ENCODE data around the gene MYL11.
A peak's percentile ranks its signal among the peaks of the same experiment; 100 is the strongest.

Gene MYL11

DNA sequence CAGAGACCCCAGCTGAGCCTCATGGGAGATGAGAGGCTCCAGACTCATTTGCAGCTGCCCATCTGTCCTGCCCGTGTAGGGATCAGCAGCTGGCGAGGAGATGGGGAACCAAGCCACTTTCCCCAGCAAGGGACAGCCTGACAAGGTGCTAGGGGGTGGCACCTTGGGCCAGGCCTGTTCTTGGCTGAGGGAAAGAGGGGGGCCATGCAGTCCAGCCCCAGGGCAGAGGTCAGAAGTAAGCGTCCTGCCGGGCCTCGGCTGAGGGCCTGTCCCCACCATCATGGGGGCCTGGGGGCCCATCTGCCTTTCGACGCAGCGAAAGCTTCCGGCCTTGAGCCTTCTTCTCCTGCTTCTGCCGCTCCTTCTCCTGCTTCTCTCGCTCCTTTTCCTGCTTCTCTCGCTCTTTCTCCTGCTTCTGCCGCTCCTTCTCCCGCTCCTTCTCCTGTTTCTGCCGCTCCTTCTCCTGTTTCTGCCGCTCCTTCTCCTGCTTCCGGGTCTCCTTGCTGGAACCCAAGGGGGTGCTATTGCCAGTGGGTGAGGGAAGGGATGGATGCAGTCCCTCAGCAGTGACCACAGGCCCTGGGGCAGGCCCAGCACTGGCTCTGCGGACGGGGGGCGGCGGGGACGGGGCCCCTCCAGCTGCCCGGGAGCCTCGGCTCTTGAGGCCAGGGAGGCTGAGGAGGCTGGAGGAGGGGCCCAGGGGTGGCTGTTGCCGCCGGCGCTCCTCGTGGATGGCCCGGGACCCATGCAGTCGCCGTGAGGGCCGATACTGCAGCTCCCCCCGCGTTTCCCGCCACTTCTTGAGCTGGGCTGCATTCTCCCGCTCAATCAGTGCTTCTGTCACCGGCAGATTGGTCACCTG, 16.7 kb upstream of the MYL11 start:
- H3K27ac ChIP-seq (ENCODE audit: extremely low read depth, low read depth, low read length) = no peak overlapping the region
- no peak overlapping the region for H3K4me3 ChIP-seq (ENCODE audit: low read depth, low read length)
- H3K9me3 ChIP-seq (ENCODE audit: control insufficient read depth, insufficient read depth, low read depth, low read length) = no peaks in the 10 kb centered on the region
- no peaks in the 10 kb centered on the region for H3K4me1 ChIP-seq (ENCODE audit: control insufficient read depth, insufficient read depth, low read length)
- H3K36me3 ChIP-seq (ENCODE audit: control insufficient read depth in 2 of 2, insufficient read depth in 1 of 2, low read length in 2 of 2) = peaks cover 13 to 72% of the 10 kb centered on the region in 2 experiments; a peak in 2 of 3 replicates
- POLR2A ChIA-PET = interaction anchor here (0.8 to 4.5 kb wide), 4 partner anchors 12 to 50 kb away, joined by 3 to 60 read pairs (median 10); partner anchors contain the start of genes TBC1D10B and ZNF771
- CTCF ChIA-PET = interaction anchor here (0.6 to 1.5 kb wide), 4 partner anchors 10 to 72 kb away, joined by 3 to 6 read pairs (median 4); partner anchors contain the start of gene DCTPP1
- TF ChIP-seq ZFP41 (tag by site-specific recombination; IDR thresholded peaks at IDR 0.05; ENCODE audit: borderline replicate concordance) (no peak), ZBTB17 (tag by site-specific recombination; IDR thresholded peaks at IDR 0.05) (no peak), OSR2 (tag by site-specific recombination; IDR thresholded peaks at IDR 0.05) (no peak; the same call in 1 of the 2 replicates), ZBTB20 (tag by site-specific recombination; IDR thresholded peaks at IDR 0.05) (no peak; the same call in 1 of the 2 replicates), MYNN (tag by site-specific recombination; IDR thresholded peaks at IDR 0.05; ENCODE audit: borderline replicate concordance) (no peak), YY1 (tag by site-specific recombination; IDR thresholded peaks at IDR 0.05) (no peak), ZNF843 (tag by site-specific recombination; IDR thresholded peaks at IDR 0.05) (no peak), ZNF10 (tag by site-specific recombination; IDR thresholded peaks at IDR 0.05) (peak; percentile 39; the same call in 1 of the 2 replicates), ZNF610 (tag by site-specific recombination; IDR thresholded peaks at IDR 0.05; ENCODE audit: borderline replicate concordance) (peak; percentile 99), ZNF792 (tag by site-specific recombination; IDR thresholded peaks at IDR 0.05) (no peak), BCL11B (tag by site-specific recombination; IDR thresholded peaks at IDR 0.05; ENCODE audit: low read depth) (0 out of 2 replicates have a peak, but pooled peaks have one; percentile 41), ZNF623 (tag by site-specific recombination; IDR thresholded peaks at IDR 0.05) (0 out of 2 replicates have a peak, but pooled peaks have one; percentile 16), ZNF324 (tag by site-specific recombination; IDR thresholded peaks at IDR 0.05) (no peak), ZNF560 (tag by site-specific recombination; IDR thresholded peaks at IDR 0.05; ENCODE audit: borderline replicate concordance) (no peak), ZNF600 (tag by site-specific recombination; IDR thresholded peaks at IDR 0.05) (peak; percentile 30; the same call in 1 of the 2 replicates), ZNF354C (tag by site-specific recombination; IDR thresholded peaks at IDR 0.05; ENCODE audit: borderline replicate concordance, low read depth) (no peak), ZNF423 (tag by site-specific recombination; IDR thresholded peaks at IDR 0.05) (no peak), PRDM1 (tag by site-specific recombination; IDR thresholded peaks at IDR 0.05) (peak; percentile 88), GLIS1 (tag by site-specific recombination; IDR thresholded peaks at IDR 0.05) (no peak), SALL2 (tag by site-specific recombination; IDR thresholded peaks at IDR 0.05; ENCODE audit: borderline replicate concordance) (no peak)
- TF ChIP-seq, protein P1, sequence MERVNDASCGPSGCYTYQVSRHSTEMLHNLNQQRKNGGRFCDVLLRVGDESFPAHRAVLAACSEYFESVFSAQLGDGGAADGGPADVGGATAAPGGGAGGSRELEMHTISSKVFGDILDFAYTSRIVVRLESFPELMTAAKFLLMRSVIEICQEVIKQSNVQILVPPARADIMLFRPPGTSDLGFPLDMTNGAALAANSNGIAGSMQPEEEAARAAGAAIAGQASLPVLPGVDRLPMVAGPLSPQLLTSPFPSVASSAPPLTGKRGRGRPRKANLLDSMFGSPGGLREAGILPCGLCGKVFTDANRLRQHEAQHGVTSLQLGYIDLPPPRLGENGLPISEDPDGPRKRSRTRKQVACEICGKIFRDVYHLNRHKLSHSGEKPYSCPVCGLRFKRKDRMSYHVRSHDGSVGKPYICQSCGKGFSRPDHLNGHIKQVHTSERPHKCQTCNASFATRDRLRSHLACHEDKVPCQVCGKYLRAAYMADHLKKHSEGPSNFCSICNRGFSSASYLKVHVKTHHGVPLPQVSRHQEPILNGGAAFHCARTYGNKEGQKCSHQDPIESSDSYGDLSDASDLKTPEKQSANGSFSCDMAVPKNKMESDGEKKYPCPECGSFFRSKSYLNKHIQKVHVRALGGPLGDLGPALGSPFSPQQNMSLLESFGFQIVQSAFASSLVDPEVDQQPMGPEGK (tag by site-specific recombination; IDR thresholded peaks at IDR 0.05) = peak; percentile 24; the same call in 1 of the 2 replicates
- TF ChIP-seq, protein P2, sequence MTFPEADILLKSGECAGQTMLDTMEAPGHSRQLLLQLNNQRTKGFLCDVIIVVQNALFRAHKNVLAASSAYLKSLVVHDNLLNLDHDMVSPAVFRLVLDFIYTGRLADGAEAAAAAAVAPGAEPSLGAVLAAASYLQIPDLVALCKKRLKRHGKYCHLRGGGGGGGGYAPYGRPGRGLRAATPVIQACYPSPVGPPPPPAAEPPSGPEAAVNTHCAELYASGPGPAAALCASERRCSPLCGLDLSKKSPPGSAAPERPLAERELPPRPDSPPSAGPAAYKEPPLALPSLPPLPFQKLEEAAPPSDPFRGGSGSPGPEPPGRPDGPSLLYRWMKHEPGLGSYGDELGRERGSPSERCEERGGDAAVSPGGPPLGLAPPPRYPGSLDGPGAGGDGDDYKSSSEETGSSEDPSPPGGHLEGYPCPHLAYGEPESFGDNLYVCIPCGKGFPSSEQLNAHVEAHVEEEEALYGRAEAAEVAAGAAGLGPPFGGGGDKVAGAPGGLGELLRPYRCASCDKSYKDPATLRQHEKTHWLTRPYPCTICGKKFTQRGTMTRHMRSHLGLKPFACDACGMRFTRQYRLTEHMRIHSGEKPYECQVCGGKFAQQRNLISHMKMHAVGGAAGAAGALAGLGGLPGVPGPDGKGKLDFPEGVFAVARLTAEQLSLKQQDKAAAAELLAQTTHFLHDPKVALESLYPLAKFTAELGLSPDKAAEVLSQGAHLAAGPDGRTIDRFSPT (tag by site-specific recombination; IDR thresholded peaks at IDR 0.05) = no peak
- TF ChIP-seq, protein P3, sequence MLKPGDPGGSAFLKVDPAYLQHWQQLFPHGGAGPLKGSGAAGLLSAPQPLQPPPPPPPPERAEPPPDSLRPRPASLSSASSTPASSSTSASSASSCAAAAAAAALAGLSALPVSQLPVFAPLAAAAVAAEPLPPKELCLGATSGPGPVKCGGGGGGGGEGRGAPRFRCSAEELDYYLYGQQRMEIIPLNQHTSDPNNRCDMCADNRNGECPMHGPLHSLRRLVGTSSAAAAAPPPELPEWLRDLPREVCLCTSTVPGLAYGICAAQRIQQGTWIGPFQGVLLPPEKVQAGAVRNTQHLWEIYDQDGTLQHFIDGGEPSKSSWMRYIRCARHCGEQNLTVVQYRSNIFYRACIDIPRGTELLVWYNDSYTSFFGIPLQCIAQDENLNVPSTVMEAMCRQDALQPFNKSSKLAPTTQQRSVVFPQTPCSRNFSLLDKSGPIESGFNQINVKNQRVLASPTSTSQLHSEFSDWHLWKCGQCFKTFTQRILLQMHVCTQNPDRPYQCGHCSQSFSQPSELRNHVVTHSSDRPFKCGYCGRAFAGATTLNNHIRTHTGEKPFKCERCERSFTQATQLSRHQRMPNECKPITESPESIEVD (tag by site-specific recombination; IDR thresholded peaks at IDR 0.05) = no peak
- TF ChIP-seq, protein P4, sequence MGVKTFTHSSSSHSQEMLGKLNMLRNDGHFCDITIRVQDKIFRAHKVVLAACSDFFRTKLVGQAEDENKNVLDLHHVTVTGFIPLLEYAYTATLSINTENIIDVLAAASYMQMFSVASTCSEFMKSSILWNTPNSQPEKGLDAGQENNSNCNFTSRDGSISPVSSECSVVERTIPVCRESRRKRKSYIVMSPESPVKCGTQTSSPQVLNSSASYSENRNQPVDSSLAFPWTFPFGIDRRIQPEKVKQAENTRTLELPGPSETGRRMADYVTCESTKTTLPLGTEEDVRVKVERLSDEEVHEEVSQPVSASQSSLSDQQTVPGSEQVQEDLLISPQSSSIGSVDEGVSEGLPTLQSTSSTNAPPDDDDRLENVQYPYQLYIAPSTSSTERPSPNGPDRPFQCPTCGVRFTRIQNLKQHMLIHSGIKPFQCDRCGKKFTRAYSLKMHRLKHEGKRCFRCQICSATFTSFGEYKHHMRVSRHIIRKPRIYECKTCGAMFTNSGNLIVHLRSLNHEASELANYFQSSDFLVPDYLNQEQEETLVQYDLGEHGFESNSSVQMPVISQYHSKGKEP (tag by site-specific recombination; IDR thresholded peaks at IDR 0.05) = no peak
- TF ChIP-seq, protein P5, sequence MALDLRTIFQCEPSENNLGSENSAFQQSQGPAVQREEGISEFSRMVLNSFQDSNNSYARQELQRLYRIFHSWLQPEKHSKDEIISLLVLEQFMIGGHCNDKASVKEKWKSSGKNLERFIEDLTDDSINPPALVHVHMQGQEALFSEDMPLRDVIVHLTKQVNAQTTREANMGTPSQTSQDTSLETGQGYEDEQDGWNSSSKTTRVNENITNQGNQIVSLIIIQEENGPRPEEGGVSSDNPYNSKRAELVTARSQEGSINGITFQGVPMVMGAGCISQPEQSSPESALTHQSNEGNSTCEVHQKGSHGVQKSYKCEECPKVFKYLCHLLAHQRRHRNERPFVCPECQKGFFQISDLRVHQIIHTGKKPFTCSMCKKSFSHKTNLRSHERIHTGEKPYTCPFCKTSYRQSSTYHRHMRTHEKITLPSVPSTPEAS (tag by site-specific recombination; IDR thresholded peaks at IDR 0.05) = no peak
- TF ChIP-seq, protein P6, sequence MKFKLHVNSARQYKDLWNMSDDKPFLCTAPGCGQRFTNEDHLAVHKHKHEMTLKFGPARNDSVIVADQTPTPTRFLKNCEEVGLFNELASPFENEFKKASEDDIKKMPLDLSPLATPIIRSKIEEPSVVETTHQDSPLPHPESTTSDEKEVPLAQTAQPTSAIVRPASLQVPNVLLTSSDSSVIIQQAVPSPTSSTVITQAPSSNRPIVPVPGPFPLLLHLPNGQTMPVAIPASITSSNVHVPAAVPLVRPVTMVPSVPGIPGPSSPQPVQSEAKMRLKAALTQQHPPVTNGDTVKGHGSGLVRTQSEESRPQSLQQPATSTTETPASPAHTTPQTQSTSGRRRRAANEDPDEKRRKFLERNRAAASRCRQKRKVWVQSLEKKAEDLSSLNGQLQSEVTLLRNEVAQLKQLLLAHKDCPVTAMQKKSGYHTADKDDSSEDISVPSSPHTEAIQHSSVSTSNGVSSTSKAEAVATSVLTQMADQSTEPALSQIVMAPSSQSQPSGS (tag by site-specific recombination; IDR thresholded peaks at IDR 0.05; ENCODE audit: low read depth) = no peak

All from HEK293 (cell line).